ENCODE data around the gene PSMC1.
A peak's percentile ranks its signal among the peaks of the same experiment; 100 is the strongest.

Gene PSMC1

DNA sequence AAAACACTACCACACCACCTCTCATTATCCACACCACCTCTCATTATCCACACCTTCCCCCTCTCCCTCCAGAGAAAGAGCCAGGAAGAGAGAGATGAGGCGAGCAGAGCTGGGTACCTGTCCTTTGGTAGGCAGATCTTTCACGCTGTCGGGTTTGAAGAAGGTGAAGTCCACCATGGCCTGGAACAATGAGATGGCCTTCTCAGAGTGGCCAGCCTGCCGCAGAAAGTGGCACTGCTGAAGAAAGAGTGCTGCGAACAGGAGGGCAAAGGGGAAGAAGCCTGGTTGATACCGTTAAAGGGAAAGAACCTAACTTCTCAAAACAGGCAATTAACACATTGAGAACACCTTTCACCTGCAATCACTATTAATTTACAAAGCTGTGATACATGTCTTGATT is 44.8 kb downstream of the PSMC1 start:
- H3K4me1 ChIP-seq (ENCODE audit: control insufficient read depth in 2 of 2, insufficient read depth in 2 of 2, low read length in 2 of 2), result peaks cover 14 to 22% of the 10 kb centered on the region in 2 donors
- peaks cover 18 to 40% of the 10 kb centered on the region in 2 donors for H3K36me3 ChIP-seq (ENCODE audit: control insufficient read depth in 2 of 2, insufficient read depth in 2 of 2, low read length in 2 of 2)
- no peak overlapping the region for H3K4me3 ChIP-seq (ENCODE audit: low read length in 2 of 2)
- H3K9ac ChIP-seq (ENCODE audit: low read depth in 1 of 2, low read length in 2 of 2), result no peak overlapping the region
- H3K27ac ChIP-seq (ENCODE audit: low read depth in 2 of 2, low read length in 2 of 2), result no peak overlapping the region
- no peaks in the 10 kb centered on the region for H3K27me3 ChIP-seq (ENCODE audit: control insufficient read depth in 2 of 2, insufficient read depth in 2 of 2, low read length in 2 of 2)
- no peaks in the 10 kb centered on the region for H3K9me3 ChIP-seq (ENCODE audit: control insufficient read depth in 2 of 2, low read length in 2 of 2)

DNA sequence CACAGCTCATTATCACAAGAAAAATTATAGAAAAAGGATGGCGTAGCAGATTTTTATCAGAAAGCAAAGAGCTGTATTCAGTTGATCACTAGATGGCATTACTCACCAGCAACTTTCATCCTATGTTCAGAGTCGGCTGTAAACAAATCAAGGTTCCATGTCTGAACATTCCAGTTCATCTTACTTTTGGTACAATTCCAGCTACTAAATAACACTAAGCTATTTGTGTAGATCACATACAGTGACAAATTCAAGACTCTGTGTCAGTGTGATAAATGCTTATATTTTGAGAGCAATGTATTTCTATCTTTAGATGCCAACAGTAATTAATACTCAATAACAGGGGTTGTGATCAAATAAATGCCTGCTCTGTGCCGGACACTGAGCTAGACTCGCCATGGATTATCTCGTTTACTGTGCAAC is 45.3 kb downstream of the PSMC1 start:
- Histone ChIP-seq H3K36me3 (ENCODE audit: control insufficient read depth in 2 of 2, insufficient read depth in 2 of 2, low read length in 2 of 2) (peaks cover 16 to 36% of the 10 kb centered on the region in 2 donors), H3K27ac (ENCODE audit: low read depth in 2 of 2, low read length in 2 of 2) (no peak overlapping the region)

DNA sequence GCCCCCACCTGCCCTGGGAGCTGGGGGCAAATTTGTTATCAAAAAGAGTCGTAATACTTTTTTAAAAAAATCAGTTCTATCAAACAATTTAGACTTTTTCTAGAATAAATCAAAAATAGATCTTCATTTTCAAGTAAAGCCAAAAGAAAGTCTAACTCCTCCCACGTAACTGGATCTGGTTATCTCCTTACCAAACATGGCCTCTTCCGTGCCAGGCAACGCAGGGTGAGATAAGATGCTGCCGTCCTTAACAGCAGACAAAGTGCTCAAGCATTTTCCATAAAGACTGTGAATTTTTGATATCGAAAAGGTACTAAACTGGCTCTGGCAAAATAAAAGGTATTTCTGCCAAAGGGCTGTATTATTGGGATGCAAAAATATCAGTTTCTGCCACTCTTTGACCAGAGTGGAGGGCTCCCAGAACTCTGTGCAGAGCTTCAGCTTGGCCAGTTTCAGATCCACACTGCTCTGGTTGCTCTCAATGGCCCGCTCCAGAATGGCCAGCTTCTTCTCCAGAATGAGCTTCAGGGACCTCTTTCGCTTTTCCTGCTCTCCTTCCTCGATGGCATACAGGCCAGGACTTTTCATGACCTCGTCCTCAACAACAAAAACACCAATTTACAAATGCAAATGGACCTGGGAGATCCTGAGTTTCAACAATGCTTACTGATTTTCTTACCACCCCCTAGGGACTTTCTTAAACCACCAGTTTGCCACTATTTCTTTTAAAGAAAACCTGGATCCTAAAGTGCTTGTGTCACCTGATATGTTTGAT is 46.4 kb downstream of the PSMC1 start:
- H3K9ac ChIP-seq (ENCODE audit: low read depth in 1 of 2, low read length in 2 of 2), result no peak overlapping the region

More for the DNA sequence above, 45.3 kb downstream of the PSMC1 start:
- no peak overlapping the region for H3K9ac ChIP-seq (ENCODE audit: low read depth in 1 of 2, low read length in 2 of 2)
- no peaks in the 10 kb centered on the region for H3K27me3 ChIP-seq (ENCODE audit: control insufficient read depth in 2 of 2, insufficient read depth in 2 of 2, low read length in 2 of 2)
- no peak overlapping the region for H3K4me3 ChIP-seq (ENCODE audit: low read length in 2 of 2)
- H3K9me3 ChIP-seq (ENCODE audit: control insufficient read depth in 2 of 2, low read length in 2 of 2), result no peaks in the 10 kb centered on the region
- H3K4me1 ChIP-seq (ENCODE audit: control insufficient read depth in 2 of 2, insufficient read depth in 2 of 2, low read length in 2 of 2), result peaks cover 14 to 22% of the 10 kb centered on the region in 2 donors

DNA sequence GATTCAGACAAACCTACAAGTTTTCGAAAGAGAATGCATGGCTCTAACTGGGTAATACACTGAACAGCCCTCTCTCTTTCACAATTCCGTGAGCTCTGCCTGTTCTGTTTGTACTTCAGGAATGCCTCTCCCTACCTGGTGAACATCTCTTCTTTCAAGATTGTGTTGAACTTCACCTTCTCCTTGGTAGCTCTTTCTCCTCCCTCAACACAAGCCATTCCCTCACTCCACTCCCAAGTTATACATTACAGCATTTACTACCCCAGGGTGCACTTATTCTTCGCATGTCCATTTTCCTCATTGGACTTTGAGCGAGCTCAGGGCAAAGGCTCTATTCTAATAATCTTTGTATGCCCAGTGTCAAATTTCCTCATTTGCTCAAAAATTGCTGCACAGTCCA is 47.1 kb downstream of the PSMC1 start:
- Histone ChIP-seq H3K36me3 (ENCODE audit: control insufficient read depth in 2 of 2, insufficient read depth in 2 of 2, low read length in 2 of 2) (peaks cover 21 to 33% of the 10 kb centered on the region in 2 donors), H3K9me3 (ENCODE audit: control insufficient read depth in 2 of 2, low read length in 2 of 2) (no peaks in the 10 kb centered on the region), H3K4me1 (ENCODE audit: control insufficient read depth in 2 of 2, insufficient read depth in 2 of 2, low read length in 2 of 2) (peaks cover 14 to 22% of the 10 kb centered on the region in 2 donors), H3K4me3 (ENCODE audit: low read length in 2 of 2) (no peak overlapping the region), H3K27ac (ENCODE audit: low read depth in 2 of 2, low read length in 2 of 2) (peak overlapping the region; percentile 44 to 49), H3K27me3 (ENCODE audit: control insufficient read depth in 2 of 2, insufficient read depth in 2 of 2, low read length in 2 of 2) (no peaks in the 10 kb centered on the region), H3K9ac (ENCODE audit: low read depth in 1 of 2, low read length in 2 of 2) (no peak overlapping the region)

More for the DNA sequence above, 46.4 kb downstream of the PSMC1 start:
- peak overlapping the region; percentile 44 to 49 for H3K27ac ChIP-seq (ENCODE audit: low read depth in 2 of 2, low read length in 2 of 2)
- H3K4me3 ChIP-seq (ENCODE audit: low read length in 2 of 2), result no peak overlapping the region
- H3K4me1 ChIP-seq (ENCODE audit: control insufficient read depth in 2 of 2, insufficient read depth in 2 of 2, low read length in 2 of 2), result peaks cover 14 to 22% of the 10 kb centered on the region in 2 donors
- H3K36me3 ChIP-seq (ENCODE audit: control insufficient read depth in 2 of 2, insufficient read depth in 2 of 2, low read length in 2 of 2), result peaks cover 18 to 36% of the 10 kb centered on the region in 2 donors
- no peaks in the 10 kb centered on the region for H3K9me3 ChIP-seq (ENCODE audit: control insufficient read depth in 2 of 2, low read length in 2 of 2)
- no peaks in the 10 kb centered on the region for H3K27me3 ChIP-seq (ENCODE audit: control insufficient read depth in 2 of 2, insufficient read depth in 2 of 2, low read length in 2 of 2)

DNA sequence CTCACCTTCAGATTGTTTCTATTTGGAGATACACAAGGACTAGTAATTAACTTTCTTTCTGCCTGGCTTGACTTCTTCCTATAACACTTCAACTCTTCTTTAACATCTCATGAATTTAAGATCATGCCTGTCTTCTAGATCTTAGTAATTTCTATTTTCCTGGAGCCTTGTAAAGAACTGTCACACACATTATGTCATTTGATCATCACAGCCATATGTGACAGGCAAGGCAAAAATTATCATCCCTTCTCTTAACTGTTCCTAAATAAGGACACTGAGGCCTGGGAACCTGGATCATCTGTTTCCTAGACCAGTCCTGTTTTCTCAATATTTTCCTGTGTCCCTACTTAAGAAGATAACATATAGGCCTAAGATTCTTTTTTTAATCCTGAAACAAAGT is 48.1 kb downstream of the PSMC1 start:
- peaks cover 24 to 36% of the 10 kb centered on the region in 2 donors for H3K36me3 ChIP-seq (ENCODE audit: control insufficient read depth in 2 of 2, insufficient read depth in 2 of 2, low read length in 2 of 2)
- H3K27ac ChIP-seq (ENCODE audit: low read depth in 2 of 2, low read length in 2 of 2), result no peak overlapping the region

DNA sequence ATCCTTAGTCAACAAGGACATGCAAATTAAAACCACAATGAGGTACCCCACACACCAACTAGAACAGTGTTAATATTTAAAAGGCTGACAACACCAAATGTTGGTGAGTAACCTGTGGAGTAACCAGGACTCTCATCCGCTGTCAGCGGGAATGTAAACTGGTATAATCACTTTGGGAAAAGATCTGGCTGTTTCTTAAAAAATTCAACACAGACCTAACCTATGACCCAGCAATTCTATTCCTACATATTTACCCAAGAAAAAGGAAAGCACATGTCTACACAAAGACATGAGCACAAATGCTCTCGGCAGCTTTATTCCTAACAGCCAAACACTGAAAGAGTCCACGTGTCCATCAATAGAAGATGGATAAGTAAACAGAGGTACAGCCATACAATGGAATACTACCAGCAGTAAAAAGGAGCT is 48.8 kb downstream of the PSMC1 start:
- no peaks in the 10 kb centered on the region for H3K27me3 ChIP-seq (ENCODE audit: control insufficient read depth in 2 of 2, insufficient read depth in 2 of 2, low read length in 2 of 2)
- H3K4me3 ChIP-seq (ENCODE audit: low read length in 2 of 2), result no peak overlapping the region
- H3K9me3 ChIP-seq (ENCODE audit: control insufficient read depth in 2 of 2, low read length in 2 of 2), result no peaks in the 10 kb centered on the region
- peaks cover 14 to 22% of the 10 kb centered on the region in 2 donors for H3K4me1 ChIP-seq (ENCODE audit: control insufficient read depth in 2 of 2, insufficient read depth in 2 of 2, low read length in 2 of 2)
- peaks cover 24 to 43% of the 10 kb centered on the region in 2 donors for H3K36me3 ChIP-seq (ENCODE audit: control insufficient read depth in 2 of 2, insufficient read depth in 2 of 2, low read length in 2 of 2)
- H3K27ac ChIP-seq (ENCODE audit: low read depth in 2 of 2, low read length in 2 of 2), result no peak overlapping the region
- no peak overlapping the region for H3K9ac ChIP-seq (ENCODE audit: low read depth in 1 of 2, low read length in 2 of 2)

More for the DNA sequence above, 48.1 kb downstream of the PSMC1 start:
- Histone ChIP-seq H3K4me1 (ENCODE audit: control insufficient read depth in 2 of 2, insufficient read depth in 2 of 2, low read length in 2 of 2) (peaks cover 14 to 22% of the 10 kb centered on the region in 2 donors), H3K9ac (ENCODE audit: low read depth in 1 of 2, low read length in 2 of 2) (no peak overlapping the region), H3K27me3 (ENCODE audit: control insufficient read depth in 2 of 2, insufficient read depth in 2 of 2, low read length in 2 of 2) (no peaks in the 10 kb centered on the region), H3K4me3 (ENCODE audit: low read length in 2 of 2) (no peak overlapping the region), H3K9me3 (ENCODE audit: control insufficient read depth in 2 of 2, low read length in 2 of 2) (no peaks in the 10 kb centered on the region)

DNA sequence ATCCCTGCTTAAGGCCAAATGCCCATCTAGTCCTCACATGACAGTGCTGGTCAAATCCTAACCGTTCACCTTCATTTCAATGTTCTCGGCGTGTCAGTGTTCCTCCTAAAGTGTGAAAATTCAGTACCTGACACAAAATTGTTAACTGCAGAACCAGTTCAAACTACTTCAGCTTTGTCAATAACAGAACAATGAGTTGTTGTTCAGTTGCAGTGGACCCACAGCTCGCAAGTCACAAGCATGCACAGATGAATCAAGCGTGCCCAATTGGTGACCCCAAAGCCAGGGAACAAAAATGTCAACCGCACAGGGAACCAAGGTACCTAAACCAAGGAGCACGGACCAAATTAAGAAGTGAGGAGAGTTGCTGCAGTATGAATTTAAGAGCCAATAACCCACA is 52.2 kb downstream of the PSMC1 start:
- Histone ChIP-seq H3K36me3 (ENCODE audit: control insufficient read depth in 2 of 2, insufficient read depth in 2 of 2, low read length in 2 of 2) (peaks cover 23 to 45% of the 10 kb centered on the region in 2 donors), H3K27ac (ENCODE audit: low read depth in 2 of 2, low read length in 2 of 2) (no peak overlapping the region), H3K4me3 (ENCODE audit: low read length in 2 of 2) (no peak overlapping the region), H3K27me3 (ENCODE audit: control insufficient read depth in 2 of 2, insufficient read depth in 2 of 2, low read length in 2 of 2) (no peaks in the 10 kb centered on the region), H3K9ac (ENCODE audit: low read depth in 1 of 2, low read length in 2 of 2) (no peak overlapping the region), H3K9me3 (ENCODE audit: control insufficient read depth in 2 of 2, low read length in 2 of 2) (no peaks in the 10 kb centered on the region), H3K4me1 (ENCODE audit: control insufficient read depth in 2 of 2, insufficient read depth in 2 of 2, low read length in 2 of 2) (peaks cover 2 to 7% of the 10 kb centered on the region in 2 donors)

DNA sequence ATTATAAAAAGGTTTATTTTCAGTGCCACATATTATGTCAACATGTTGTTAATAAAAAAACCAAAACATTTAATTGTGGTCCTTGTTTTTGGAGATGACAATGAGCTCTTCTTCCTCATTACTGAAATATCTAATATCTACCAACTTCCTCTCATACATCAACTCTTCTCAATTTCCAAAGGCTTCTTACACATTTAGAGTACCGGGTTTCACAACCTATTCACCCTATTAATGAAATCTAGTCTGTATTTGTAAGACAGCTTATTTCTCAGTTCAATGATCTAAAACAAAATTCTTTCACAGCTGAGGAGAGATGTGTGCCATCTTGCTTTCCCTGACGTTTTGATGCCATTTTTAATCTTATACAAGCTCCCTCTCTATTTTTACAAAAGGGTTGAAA is 60.9 kb downstream of the PSMC1 start:
- peaks cover 13 to 29% of the 10 kb centered on the region in 2 donors for H3K36me3 ChIP-seq (ENCODE audit: control insufficient read depth in 2 of 2, insufficient read depth in 2 of 2, low read length in 2 of 2)
- H3K4me1 ChIP-seq (ENCODE audit: control insufficient read depth in 2 of 2, insufficient read depth in 2 of 2, low read length in 2 of 2), result no peaks in the 10 kb centered on the region
- no peaks in the 10 kb centered on the region for H3K27me3 ChIP-seq (ENCODE audit: control insufficient read depth in 2 of 2, insufficient read depth in 2 of 2, low read length in 2 of 2)
- H3K4me3 ChIP-seq (ENCODE audit: low read length in 2 of 2), result no peak overlapping the region
- H3K27ac ChIP-seq (ENCODE audit: low read depth in 2 of 2, low read length in 2 of 2), result no peak overlapping the region
- no peaks in the 10 kb centered on the region for H3K9me3 ChIP-seq (ENCODE audit: control insufficient read depth in 2 of 2, low read length in 2 of 2)
- H3K9ac ChIP-seq (ENCODE audit: low read depth in 1 of 2, low read length in 2 of 2), result no peak overlapping the region

DNA sequence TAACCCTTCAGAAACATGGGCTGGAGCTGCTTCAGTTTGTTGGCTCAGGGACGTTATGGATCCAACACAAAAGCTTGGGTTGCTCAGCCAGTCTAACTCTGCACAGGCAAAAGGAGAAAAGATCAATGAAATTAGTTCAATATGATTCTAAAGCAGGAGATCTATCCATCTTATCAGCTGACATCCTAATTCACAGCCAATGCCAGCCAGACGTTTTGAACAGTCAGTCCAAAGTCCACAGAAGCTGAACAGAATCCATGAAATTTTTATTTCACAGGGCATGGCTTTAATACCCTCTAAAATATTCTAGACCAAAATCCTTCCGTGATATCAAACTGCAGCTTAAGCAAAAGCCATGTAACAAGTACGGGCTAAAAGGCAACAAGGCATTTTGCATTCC is 61.7 kb downstream of the PSMC1 start:
- H3K9me3 ChIP-seq (ENCODE audit: control insufficient read depth in 2 of 2, low read length in 2 of 2), result no peaks in the 10 kb centered on the region
- H3K4me3 ChIP-seq (ENCODE audit: low read length in 2 of 2), result no peak overlapping the region
- no peaks in the 10 kb centered on the region for H3K27me3 ChIP-seq (ENCODE audit: control insufficient read depth in 2 of 2, insufficient read depth in 2 of 2, low read length in 2 of 2)
- peaks cover 11 to 26% of the 10 kb centered on the region in 2 donors for H3K36me3 ChIP-seq (ENCODE audit: control insufficient read depth in 2 of 2, insufficient read depth in 2 of 2, low read length in 2 of 2)
- H3K27ac ChIP-seq (ENCODE audit: low read depth in 2 of 2, low read length in 2 of 2), result no peak overlapping the region
- no peaks in the 10 kb centered on the region for H3K4me1 ChIP-seq (ENCODE audit: control insufficient read depth in 2 of 2, insufficient read depth in 2 of 2, low read length in 2 of 2)
- no peak overlapping the region for H3K9ac ChIP-seq (ENCODE audit: low read depth in 1 of 2, low read length in 2 of 2)

DNA sequence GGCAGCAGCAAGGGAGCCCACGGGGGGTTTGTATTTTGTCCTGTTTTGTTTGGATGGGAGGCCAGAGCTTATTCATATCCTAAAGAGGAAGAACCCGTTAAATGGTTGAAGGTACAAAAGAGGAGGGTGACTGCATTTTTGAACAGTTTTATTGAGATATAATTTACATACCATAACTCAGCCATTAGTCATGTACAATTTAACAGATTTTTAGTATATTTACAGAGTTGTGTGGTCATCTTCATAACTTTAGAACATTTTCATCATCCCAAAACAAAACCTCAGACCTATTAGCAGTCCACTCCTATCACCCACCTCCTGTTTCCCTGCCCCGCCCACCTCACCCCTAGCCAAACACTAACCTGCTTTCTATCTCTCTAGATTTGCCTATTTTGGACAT is 62.8 kb downstream of the PSMC1 start:
- no peak overlapping the region for H3K27ac ChIP-seq (ENCODE audit: low read depth in 2 of 2, low read length in 2 of 2)
- no peak overlapping the region for H3K9ac ChIP-seq (ENCODE audit: low read depth in 1 of 2, low read length in 2 of 2)
- no peak overlapping the region for H3K4me3 ChIP-seq (ENCODE audit: low read length in 2 of 2)
- H3K27me3 ChIP-seq (ENCODE audit: control insufficient read depth in 2 of 2, insufficient read depth in 2 of 2, low read length in 2 of 2), result no peaks in the 10 kb centered on the region
- H3K36me3 ChIP-seq (ENCODE audit: control insufficient read depth in 2 of 2, insufficient read depth in 2 of 2, low read length in 2 of 2), result peaks cover 7 to 22% of the 10 kb centered on the region in 2 donors
- no peaks in the 10 kb centered on the region for H3K4me1 ChIP-seq (ENCODE audit: control insufficient read depth in 2 of 2, insufficient read depth in 2 of 2, low read length in 2 of 2)
- H3K9me3 ChIP-seq (ENCODE audit: control insufficient read depth in 2 of 2, low read length in 2 of 2), result no peaks in the 10 kb centered on the region

All from mucosa of rectum (tissue), 2 donors.